ENCODE data around the gene PDZD2.

DNA sequence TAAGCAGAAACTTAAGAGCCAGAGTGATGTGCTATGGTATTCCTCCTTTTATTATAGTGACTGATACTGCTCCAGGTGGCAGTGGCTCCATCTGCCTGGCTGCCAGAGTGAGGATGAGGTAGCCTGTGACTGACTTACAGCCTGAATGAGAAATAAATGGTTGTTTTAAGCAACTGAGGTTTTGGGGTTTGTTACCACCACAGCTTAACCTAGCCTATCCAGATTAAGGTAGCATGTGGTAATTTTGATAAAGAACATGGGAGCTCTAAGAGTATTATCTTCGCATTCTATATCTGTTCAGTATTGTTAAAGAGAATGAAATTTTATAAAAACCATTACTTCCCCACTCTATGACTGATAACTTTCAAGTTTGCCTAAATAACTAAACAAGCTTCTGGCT is 496.2 kb downstream of the PDZD2 start:
- TF ChIP-seq, protein P1, sequence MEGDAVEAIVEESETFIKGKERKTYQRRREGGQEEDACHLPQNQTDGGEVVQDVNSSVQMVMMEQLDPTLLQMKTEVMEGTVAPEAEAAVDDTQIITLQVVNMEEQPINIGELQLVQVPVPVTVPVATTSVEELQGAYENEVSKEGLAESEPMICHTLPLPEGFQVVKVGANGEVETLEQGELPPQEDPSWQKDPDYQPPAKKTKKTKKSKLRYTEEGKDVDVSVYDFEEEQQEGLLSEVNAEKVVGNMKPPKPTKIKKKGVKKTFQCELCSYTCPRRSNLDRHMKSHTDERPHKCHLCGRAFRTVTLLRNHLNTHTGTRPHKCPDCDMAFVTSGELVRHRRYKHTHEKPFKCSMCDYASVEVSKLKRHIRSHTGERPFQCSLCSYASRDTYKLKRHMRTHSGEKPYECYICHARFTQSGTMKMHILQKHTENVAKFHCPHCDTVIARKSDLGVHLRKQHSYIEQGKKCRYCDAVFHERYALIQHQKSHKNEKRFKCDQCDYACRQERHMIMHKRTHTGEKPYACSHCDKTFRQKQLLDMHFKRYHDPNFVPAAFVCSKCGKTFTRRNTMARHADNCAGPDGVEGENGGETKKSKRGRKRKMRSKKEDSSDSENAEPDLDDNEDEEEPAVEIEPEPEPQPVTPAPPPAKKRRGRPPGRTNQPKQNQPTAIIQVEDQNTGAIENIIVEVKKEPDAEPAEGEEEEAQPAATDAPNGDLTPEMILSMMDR (IDR thresholded peaks at IDR 0.05; ENCODE audit: poor library complexity): no peak
- TF ChIP-seq EZH2 (IDR thresholded peaks at IDR 0.05; ENCODE audit: borderline replicate concordance): no peak

Measured in hepatocyte (in vitro differentiated cells).